ENCODE measurements around the gene ABLIM2.

GRCh38 chr4:8041868-8042267 is 116.7 kb downstream of the ABLIM2 start:
- no peak for TF ChIP-seq CTCF (conservative IDR thresholded peaks at IDR 0.05)
- no peak for TF ChIP-seq ZFX (IDR thresholded peaks at IDR 0.05)

Measured in C4-2B (cell line).